ENCODE measurements around the gene LCE2B.
A peak's percentile ranks its signal among the peaks of the same experiment; 100 is the strongest.
"Not testable (repeated sequence)": the region's sequence is repeated elsewhere in the genome, so short reads cannot be mapped to it uniquely, and the experiment has no call there.

Gene LCE2B

GRCh38 chr1:152685823-152686222 is at the start of gene LCE2B:
LCE2B (plus strand) TSS chr1:152686123; CDS start chr1:152686844, 721 bp downstream.
- not testable (repeated sequence) for DNase-seq

- DNase-seq: no peak
These were observed 45.6 kb upstream of the LCE2B start for GRCh38 chr1:152640351-152640750.

- no peak for DNase-seq
These were observed 42.0 kb upstream of the LCE2B start for GRCh38 chr1:152643945-152644344.

- DNase-seq: no peak
These were observed 40.8 kb upstream of the LCE2B start for GRCh38 chr1:152645146-152645545.

GRCh38 chr1:152646656-152647055 is 39.3 kb upstream of the LCE2B start:
- DNase-seq: no peak

- peak; percentile 70 for DNase-seq
These were observed 31.8 kb upstream of the LCE2B start for GRCh38 chr1:152654110-152654509.

- no peak for DNase-seq
These were observed 29.5 kb upstream of the LCE2B start for GRCh38 chr1:152656459-152656858.

- DNase-seq: no peak
These were observed 28.2 kb upstream of the LCE2B start for GRCh38 chr1:152657677-152658076.

- no peak for DNase-seq
These were observed 27.3 kb upstream of the LCE2B start for GRCh38 chr1:152658649-152659048.

- no peak for DNase-seq
These were observed 22.8 kb upstream of the LCE2B start, which contains the start of gene LCE2D for GRCh38 chr1:152663098-152663497. LCE2D (plus strand) TSS chr1:152663380; CDS start chr1:152664106, 726 bp downstream.

GRCh38 chr1:152666171-152666570 is 19.8 kb upstream of the LCE2B start:
- not testable (repeated sequence) for DNase-seq

- no peak for DNase-seq
These were observed 18.3 kb upstream of the LCE2B start for GRCh38 chr1:152667648-152668047.

- DNase-seq: no peak
These were observed 12.9 kb upstream of the LCE2B start for GRCh38 chr1:152673016-152673415.

GRCh38 chr1:152674983-152675382 is 10.9 kb upstream of the LCE2B start, which contains the start of gene LCE2C:
LCE2C (plus strand) TSS chr1:152675279; CDS start chr1:152676016, 737 bp downstream.
- DNase-seq: not testable (repeated sequence)

GRCh38 chr1:152679459-152679858 is 6.5 kb upstream of the LCE2B start:
- no peak for DNase-seq

- no peak for DNase-seq
These were observed 4.3 kb upstream of the LCE2B start for GRCh38 chr1:152681616-152682015.

GRCh38 chr1:152683846-152684245 is 2.1 kb upstream of the LCE2B start:
- no peak for DNase-seq

GRCh38 chr1:152697701-152698600 is 12.0 kb downstream of the LCE2B start, which contains the start of gene LCE2A:
LCE2A (plus strand) TSS chr1:152698345; CDS start chr1:152698902, 557 bp downstream.
- DNase-seq: no peak

- no peak for DNase-seq
These were observed 13.8 kb downstream of the LCE2B start for GRCh38 chr1:152699746-152700145.

GRCh38 chr1:152707860-152708259 is 21.9 kb downstream of the LCE2B start, which contains the start of gene LCE4A:
LCE4A (plus strand) TSS chr1:152708160; CDS start chr1:152709076, 916 bp downstream.
- DNase-seq: no peak

- DNase-seq: no peak
These were observed 32.3 kb downstream of the LCE2B start for GRCh38 chr1:152718238-152718637.

GRCh38 chr1:152725261-152725660 is 39.3 kb downstream of the LCE2B start:
- DNase-seq: no peak

- DNase-seq: no peak
These were observed 43.1 kb downstream of the LCE2B start for GRCh38 chr1:152728986-152729385.

GRCh38 chr1:152735648-152736047 is 49.7 kb downstream of the LCE2B start:
- no peak for DNase-seq

All from stimulated activated CD4-positive, alpha-beta T cell treated with anti-CD3 and anti-CD28 coated beads, Interleukin-15, amount 100 ng/mL, for 24 hours (primary cell).